ENCODE data around the gene MS4A2.

DNA sequence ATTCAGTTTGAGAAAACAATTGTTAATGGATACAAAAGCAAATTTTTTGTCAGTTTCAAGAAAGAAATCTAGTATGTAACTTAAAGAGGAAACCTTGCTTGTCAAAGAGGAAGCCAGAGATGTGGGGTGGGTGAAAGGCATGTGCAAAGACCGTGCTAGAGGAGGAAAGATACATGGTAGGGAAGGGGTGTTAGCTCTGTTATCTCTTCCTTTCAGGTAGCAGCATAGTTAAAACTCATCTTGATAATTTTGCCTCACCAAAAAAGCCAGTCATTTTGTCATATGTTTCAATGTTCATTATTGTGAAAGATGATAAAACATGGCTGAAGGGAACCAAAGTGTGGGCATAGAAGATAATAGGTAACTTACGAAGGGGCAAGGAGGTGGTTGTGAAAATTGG, 2.6 kb upstream of the MS4A2 start:
- TF ChIP-seq TAF1 (IDR thresholded peaks at IDR 0.05; ENCODE audit: borderline replicate concordance, insufficient read depth, low read length) (no peak), POLR2AphosphoS5 (IDR thresholded peaks at IDR 0.05; ENCODE audit: low read depth, low read length) (no peak), SIN3A (IDR thresholded peaks at IDR 0.05; ENCODE audit: borderline replicate concordance, insufficient read depth, low read length) (no peak), FOXP2 (optimal IDR thresholded peaks at IDR 0.05; ENCODE audit: borderline replicate concordance, extremely low read depth, extremely low read length, insufficient read depth) (no peak)
- TF ChIP-seq, protein P1, sequence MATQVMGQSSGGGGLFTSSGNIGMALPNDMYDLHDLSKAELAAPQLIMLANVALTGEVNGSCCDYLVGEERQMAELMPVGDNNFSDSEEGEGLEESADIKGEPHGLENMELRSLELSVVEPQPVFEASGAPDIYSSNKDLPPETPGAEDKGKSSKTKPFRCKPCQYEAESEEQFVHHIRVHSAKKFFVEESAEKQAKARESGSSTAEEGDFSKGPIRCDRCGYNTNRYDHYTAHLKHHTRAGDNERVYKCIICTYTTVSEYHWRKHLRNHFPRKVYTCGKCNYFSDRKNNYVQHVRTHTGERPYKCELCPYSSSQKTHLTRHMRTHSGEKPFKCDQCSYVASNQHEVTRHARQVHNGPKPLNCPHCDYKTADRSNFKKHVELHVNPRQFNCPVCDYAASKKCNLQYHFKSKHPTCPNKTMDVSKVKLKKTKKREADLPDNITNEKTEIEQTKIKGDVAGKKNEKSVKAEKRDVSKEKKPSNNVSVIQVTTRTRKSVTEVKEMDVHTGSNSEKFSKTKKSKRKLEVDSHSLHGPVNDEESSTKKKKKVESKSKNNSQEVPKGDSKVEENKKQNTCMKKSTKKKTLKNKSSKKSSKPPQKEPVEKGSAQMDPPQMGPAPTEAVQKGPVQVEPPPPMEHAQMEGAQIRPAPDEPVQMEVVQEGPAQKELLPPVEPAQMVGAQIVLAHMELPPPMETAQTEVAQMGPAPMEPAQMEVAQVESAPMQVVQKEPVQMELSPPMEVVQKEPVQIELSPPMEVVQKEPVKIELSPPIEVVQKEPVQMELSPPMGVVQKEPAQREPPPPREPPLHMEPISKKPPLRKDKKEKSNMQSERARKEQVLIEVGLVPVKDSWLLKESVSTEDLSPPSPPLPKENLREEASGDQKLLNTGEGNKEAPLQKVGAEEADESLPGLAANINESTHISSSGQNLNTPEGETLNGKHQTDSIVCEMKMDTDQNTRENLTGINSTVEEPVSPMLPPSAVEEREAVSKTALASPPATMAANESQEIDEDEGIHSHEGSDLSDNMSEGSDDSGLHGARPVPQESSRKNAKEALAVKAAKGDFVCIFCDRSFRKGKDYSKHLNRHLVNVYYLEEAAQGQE (IDR thresholded peaks at IDR 0.05; ENCODE audit: insufficient read depth in 1 of 2, low read depth in 2 of 2, low read length in 2 of 2), result no peak

All from PFSK-1 (cell line).